Measurements from ENCODE around the gene PLAAT4. TPM values are rescaled to one million over a fixed set of nuclear protein-coding genes. Genes with fewer than 3 reads are reported as not detected.

Gene PLAAT4, protein sequence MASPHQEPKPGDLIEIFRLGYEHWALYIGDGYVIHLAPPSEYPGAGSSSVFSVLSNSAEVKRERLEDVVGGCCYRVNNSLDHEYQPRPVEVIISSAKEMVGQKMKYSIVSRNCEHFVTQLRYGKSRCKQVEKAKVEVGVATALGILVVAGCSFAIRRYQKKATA
- total RNA-seq = 10 to 100 TPM; 43.9 to 51.4 TPM
- long read RNA-seq, transcript RARRES3-201 (4 exons, 749 nt) = major isoform, 6 of 9 reads
- long read RNA-seq, partial matches to known transcripts = 2 of 9 reads
- long read RNA-seq, other reads (novel, unspliced or antisense) = 0 of 9 reads

DNA sequence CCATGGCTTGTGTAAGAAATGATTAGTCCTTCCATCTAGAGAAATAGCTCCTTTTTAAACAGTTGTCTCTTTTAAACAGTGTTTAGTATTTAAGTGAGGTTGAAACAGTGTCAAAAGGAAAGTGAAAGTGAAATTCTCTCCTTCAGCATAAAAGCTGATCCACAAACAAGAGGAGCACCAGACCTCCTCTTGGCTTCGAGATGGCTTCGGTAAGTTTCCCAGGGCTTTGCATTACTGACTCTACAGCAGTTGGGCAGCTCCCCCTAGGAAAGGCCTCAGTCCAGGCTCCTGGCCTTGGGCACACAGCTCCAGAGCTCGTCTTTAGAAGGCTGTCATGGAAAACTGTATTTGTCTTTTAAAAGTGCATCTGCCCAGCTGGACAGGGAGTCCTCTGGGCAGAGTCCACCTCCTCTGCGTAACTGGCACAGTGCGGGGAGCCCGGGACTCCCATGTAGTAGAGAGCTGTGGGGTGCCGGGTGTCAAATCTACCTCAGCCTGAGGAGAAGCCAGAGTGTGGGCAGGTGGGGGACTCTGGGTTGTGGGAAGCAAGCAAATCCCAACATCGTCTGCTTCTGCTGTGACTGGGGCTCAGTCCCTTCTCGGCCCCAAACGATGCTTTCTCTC, at the start of gene PLAAT4:
PLAAT4 (plus strand) TSS at position 140 of the 624 bp plus-strand sequence; CDS start at position 201, 61 bp downstream.
- intact Hi-C loops (cut with DNase I, micrococcal nuclease) = no loop called here
- ATAC-seq = peak; percentile 83
- DNase-seq = peak in 1 of 2 donors; percentile 41

DNA sequence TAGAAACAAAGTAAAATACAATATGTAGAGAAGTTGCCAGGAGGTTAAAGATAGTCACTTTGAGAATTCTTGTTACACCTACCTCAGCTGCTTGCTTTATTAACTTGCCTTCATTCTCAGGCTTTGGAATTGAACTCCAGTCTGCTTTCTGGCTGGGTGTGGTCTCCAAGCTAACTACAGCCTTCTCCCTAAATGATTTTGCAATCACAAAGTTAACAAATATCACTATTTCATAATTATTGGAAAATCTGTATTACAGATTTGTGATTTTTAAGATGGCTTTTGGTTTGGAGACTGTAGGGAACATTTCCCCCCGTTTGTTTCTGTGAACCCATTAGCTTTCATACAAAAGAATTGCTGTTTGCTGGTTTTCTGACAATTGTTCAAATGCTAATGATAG, 47.8 kb upstream of the PLAAT4 start:
- ATAC-seq = no peak
- no peak for DNase-seq
- intact Hi-C loops (cut with DNase I, micrococcal nuclease) = no loop called here

DNA sequence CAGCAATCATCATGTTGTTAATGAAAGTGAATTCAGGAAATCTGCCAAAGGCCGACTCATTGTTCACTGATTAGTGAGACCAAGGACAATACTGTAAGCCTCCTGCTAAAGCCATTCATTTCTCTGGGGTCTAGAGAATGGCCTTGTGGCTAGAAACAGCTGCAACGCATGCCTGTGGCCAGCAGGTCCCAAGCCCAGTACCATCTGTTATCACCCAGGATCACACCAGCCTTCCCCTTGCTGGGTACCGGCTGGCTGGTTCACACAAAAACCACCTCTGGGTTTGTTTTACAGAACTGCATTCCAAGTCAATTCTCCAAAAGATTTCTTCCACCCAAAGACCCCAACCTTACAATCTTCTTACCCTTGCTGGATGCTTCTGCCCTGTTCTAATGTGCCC, 46.7 kb upstream of the PLAAT4 start:
- no peak for ATAC-seq
- DNase-seq = no peak

DNA sequence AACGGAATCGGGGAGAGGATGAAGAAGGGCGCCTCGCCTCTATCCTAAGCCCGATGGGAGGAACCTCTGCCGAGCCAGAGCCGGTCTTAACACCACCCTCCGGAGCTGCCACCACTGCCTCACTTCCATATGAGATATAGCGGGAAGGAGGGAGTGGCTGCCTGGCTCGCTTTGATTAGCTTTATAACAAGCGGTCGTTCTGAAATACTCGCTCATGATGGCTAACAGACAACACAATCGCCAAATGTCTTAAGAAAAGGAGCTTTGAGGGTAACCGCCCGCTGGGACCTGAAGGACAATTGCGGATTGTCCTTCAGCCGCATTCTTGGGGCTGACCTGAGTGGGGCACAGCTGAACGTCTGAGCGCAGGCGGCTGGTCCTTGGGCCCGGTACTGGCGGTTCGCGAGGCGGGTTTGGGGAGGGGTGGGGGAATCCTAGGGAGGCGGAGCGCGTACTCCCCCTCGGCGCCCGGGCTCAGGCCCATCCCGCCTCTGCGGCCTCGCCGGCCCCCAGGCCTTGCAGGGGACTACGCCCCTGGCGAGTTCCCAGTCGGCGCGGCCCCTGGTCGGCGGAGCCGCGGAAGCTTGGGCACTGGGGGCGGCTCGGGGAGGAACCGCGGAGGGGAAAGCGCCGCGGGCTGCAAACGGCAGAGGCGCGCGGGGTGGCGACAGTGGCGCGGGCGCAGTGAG, 45.9 kb upstream of the PLAAT4 start, which contains the start of gene PLAAT5:
PLAAT5 (minus strand) TSS at position 617 of the 689 bp plus-strand sequence; CDS start at position 484, 133 bp downstream.
- ATAC-seq (peak; percentile 37), DNase-seq (peak in 1 of 2 donors; percentile 25)
- intact Hi-C loops (cut with DNase I, micrococcal nuclease) = no loop called here

More for the DNA sequence above, 46.7 kb upstream of the PLAAT4 start:
- intact Hi-C loops (cut with DNase I, micrococcal nuclease) = no loop called here

DNA sequence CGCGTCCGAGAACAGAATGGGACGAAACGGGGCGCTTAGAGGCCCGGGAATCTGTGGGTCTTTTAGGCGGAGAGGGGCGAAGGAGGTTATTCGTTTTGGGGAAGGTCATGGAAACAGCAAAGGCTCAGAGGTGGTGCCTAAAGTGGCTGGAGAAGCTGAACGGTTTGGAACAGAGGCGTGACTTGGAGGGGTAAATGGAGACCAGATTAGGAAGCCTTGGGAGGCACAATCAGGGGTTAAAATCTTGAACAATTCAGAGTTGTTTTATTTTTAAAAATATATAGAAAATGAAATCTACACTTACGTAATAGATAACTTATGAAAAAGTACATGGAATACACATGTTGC, 45.4 kb upstream of the PLAAT4 start:
- intact Hi-C loops (cut with DNase I, micrococcal nuclease) = no loop called here
- no peak for ATAC-seq

DNA sequence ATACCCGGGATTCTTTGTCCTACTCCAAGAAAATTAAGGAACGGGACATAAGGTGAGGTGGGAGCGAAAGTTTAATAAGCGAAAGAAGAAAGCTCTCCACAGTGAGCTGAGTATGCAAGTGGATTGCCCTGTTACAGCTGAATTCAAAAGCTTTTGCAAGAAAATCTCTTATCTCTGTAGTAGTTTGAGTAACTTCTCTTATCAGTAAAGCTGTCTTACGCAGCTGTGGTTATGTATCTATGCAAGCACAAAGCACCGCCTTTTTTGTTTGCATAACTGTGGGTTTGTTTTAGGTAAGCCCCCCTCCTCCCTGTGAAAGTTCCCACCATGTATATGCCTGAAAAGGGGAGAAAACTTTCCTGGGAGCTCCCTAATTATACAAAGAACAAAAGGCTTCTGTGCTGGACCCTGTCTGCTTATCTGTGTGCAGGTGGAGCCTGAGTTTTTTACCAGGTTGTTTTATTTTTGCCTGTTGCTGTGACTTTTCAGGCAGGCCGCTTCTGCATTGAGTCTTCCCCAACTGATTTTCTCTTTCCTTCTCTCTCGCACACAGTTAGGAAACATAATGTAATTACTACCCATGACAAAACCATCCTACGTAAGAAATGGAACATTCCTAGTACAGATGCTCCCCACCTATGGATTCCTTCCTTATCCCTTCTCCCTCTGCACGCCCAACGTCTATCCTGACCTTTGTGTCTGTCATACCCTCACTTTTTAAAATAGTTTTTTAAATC, 44.8 kb upstream of the PLAAT4 start:
- intact Hi-C loops (cut with DNase I, micrococcal nuclease) = no loop called here
- DNase-seq (no peak), ATAC-seq (no peak)

More for the DNA sequence above, 45.4 kb upstream of the PLAAT4 start:
- no peak for DNase-seq

DNA sequence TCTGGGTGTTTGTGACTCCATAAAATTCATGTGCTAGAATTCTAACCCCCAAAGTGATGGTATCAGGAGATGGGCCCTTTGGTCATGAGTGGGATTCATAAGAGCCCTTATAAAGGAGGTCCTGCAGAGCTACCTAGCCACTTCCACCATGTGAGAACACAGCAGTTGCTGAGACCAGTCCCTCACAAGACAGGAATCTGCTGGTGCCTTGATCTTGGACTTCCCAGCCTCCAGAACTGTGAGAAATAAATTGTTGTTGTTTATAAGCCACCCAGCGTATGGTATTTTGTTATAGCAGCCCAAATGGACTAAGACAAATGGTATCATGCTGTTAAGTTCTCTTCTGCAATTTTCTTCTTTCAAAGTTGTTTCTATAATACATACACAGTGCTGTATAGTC, 44.2 kb upstream of the PLAAT4 start:
- intact Hi-C loops (cut with DNase I, micrococcal nuclease) = no loop called here

DNA sequence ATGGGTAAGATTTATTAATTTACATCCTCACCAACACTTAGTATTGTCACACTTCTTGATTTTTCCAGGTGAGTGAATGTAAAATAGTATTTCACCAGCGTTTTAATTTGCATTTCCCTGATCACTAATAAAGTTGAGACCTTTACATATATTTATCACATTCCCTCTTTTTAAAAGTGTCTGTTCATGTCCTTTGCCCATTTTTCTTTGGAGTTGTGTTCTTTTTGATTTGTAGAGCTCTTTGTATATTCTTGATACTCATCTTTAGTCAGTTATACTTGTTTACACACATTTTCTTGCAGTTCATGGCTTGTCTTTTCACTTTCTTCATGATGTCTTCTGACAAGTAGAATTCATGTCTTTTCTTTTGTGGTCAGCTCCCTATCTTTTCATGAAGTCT, 43.5 kb upstream of the PLAAT4 start:
- DNase-seq (no peak), ATAC-seq (no peak)
- intact Hi-C loops (cut with DNase I, micrococcal nuclease) = no loop called here

More for the DNA sequence above, 44.2 kb upstream of the PLAAT4 start:
- no peak for ATAC-seq
- DNase-seq = no peak

DNA sequence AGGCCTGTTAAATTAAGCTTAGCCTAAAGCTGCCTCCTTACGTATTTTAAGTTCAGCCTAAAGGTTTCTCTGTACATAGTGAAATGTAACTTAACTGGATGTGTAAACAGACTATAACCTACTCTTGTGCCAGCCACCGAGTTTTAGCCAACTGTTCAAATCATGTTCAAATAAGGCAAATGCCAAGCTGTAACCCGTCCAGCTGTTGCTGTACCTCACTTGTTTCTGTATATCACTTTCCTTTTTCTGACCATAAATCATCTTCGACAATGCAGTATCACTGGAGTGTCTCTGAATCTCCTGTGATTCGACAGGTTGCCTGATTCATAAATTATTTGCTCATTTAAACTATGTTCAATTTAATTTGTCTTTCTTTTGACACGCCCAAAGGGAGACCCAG, 41.6 kb upstream of the PLAAT4 start:
- DNase-seq (no peak), ATAC-seq (no peak)
- intact Hi-C loops (cut with DNase I, micrococcal nuclease) = no loop called here

DNA sequence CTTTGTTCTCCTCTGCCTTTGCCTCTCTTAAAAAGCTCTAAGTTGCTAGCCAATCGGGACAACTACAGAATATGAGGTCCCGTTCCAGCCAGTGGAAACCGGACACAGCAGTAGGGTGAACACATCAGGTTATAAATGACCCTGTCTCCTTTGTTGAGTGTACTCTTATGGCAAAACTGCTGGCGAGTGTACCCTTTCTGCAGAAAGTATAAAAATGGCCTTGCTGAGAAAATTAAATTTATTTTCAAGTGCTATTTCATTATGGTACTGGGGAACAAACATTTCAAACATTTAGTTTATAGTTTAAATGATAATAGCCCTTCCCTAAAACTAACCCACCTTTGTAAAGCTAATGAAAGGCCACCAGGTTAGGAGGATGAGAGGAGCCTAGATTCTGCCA, 36.7 kb upstream of the PLAAT4 start:
- DNase-seq = no peak
- intact Hi-C loops (cut with DNase I, micrococcal nuclease) = no loop called here

DNA sequence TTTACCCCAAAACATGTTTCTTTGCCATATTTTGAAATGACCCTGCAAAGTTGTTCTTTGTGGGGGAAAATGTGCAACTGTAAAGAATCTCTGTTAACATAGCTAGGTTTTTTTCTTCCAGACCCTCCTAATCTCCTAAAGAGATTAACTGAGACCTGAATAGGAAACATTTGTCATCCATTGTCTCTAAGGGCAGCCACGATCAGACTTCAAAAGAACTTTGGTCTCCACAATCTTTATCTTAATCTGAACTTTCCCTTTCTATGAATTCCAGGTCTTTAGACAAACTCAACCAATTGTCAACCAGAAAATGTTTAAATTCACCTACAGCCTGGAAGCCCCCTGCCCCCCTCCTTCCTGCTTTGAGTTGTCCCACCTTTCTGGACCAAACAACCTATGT, 35.4 kb upstream of the PLAAT4 start:
- ATAC-seq (no peak), DNase-seq (no peak)
- intact Hi-C loops (cut with DNase I, micrococcal nuclease) = no loop called here

More for the DNA sequence above, 36.7 kb upstream of the PLAAT4 start:
- no peak for ATAC-seq

DNA sequence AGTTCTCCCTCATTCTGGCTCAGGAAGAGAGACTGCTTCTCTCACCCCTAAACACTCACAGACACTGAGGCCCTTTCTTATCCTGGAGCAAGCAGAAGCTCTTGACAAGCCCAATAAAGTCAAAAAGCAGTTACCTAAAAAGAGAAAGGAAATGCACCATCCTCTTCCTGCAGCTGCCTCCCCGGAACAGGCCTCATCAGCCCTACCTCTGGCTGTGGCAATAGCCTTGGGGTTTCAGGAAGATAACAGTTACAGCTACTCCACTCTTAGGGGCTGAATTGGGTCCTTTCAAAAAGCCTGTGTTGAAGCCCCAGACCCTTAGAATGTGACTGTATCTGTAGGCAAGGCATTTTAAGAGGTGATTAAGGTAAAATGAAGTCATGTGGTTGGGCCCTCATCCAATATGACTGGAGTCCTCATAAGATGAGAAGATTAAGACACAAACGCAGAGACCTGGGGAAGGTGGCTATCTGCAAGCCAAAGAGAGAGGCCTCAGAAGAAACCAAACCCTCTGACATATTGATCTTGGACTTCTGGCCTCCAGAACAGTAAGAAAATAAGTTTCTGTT, 34.3 kb upstream of the PLAAT4 start:
- no peak for DNase-seq
- ATAC-seq = no peak
- intact Hi-C loops (cut with DNase I, micrococcal nuclease) = no loop called here

DNA sequence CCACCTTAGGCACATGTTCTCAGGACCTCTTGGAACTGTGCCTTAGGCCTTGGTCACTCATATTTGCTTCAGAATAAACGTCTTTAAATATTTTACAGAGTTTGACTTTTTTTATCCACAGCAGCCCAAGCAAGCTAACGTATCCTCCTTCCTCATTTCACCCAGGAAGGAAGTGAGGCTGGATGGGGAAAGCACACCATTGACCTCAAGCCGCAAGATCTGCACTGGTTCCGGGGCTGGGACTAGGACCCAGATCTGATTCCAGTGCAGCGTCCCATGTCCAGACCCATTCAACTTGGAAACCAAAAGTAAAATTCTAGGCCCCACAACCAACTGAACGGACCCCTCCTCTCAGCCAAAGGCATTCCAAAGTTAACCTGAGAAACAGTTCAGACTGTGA, 33.1 kb upstream of the PLAAT4 start:
- intact Hi-C loops (cut with DNase I, micrococcal nuclease) = no loop called here
- ATAC-seq = no peak

DNA sequence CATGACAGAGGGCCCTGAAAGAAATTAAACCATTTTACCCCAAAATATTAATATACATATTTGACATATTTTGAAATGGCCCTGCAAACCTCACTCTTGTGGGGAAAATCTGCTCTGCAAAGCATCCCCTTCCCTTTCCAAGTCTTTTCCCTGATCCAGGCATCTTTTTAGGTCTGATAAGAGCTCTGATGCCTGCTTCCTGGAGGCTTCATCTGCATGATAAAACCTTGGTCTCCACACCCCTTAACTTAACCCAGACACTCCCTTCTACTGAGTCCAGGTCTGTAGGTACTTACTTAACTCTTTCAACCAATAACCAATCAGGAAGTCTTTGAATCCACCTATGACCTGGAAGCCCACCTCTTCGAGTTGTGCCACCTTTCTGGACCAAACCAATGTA, 32.6 kb upstream of the PLAAT4 start:
- DNase-seq (no peak), ATAC-seq (no peak)
- intact Hi-C loops (cut with DNase I, micrococcal nuclease) = no loop called here

More for the DNA sequence above, 33.1 kb upstream of the PLAAT4 start:
- DNase-seq = no peak

DNA sequence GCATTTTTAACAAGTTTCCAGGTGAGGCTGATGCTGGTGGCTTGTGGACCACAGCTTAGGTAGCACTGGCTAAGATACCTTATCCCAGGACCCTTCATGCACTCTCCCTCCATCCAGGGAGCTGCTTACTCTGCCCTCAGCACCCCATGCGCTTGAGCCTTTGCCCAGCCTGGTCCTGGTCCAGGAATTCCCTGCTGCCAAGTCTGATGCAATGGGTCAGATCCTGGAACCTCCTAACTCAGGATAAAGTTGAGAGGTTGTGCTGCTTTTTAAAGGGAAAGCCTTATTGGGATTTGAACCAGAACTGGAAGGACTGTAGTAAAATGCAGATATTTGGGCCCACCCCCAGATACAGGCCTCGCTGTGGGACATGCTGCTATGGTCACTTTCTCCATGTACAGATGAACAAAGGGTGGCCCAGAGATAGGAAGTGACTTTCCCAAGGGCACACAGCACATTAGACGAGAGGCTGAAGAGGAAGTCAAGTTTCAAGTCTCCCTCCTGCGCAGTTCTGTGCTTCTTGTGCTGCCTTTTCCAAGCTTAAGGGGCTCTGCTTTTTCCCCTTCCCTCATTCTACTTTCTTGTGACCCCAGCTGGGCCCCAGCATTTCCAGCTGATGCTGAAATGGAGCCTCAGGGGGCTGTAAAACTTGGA, 31.5 kb upstream of the PLAAT4 start:
- intact Hi-C loops (cut with DNase I, micrococcal nuclease) = no loop called here
- no peak for DNase-seq
- no peak for ATAC-seq

DNA sequence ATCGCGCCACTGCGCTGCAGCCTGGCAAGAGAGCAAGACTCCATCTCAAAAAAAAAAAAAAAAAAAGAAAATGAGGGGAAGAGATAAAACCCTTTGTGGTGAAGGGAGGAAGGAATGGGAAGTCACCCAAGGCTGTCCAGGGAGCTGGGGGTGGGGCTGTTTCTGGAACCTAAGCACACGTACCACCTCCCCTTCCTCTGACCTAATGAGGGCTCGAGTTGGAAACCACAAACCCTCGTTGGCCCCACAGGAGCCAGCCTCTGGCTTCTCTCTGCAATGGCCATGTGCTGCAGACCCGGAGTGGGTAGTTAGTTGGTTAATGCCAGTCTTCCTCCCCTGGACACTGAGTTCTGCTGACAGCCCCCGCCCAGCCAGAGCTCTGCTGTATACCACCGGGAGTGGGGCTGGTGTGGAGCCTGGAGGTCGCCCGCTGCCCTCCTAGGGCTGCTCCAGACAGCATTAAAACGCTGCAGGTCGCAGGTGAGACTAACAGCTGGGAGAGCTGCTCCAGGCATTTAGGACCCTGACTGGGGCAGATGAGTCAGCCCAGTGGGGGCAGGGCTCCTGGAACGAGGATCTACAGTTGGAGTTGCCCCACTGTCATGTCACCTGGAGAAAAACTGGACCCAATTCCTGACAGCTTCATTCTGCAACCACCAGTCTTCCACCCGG, 30.6 kb upstream of the PLAAT4 start, which contains the start of gene LGALS12:
LGALS12 (plus strand) TSS at position 228 of the 672 bp plus-strand sequence; CDS start at position 603, 375 bp downstream.
- DNase-seq (no peak), ATAC-seq (no peak)
- intact Hi-C loops (cut with DNase I, micrococcal nuclease) = no loop called here

DNA sequence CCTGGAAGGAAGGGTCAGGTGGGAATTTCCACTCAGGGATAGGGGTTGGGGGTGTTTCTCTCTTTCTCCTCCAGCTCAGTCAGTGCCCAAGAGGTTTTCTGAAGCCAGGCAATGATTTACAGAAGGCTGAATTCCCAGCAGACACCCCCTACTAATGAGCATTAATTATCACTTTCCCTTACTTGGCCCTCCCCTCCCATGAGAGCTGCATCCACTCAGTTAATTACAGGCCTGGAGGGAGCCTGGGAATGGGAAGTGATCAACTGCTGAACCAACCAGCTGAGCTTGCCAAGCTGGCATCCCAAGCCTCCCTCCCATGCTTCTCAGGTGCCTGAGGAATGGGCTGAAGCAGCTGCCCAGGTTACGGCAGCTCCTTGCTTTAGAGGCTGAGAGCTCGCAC, 29.7 kb upstream of the PLAAT4 start:
- intact Hi-C loops (cut with DNase I, micrococcal nuclease) = no loop called here
- DNase-seq (no peak), ATAC-seq (no peak)

DNA sequence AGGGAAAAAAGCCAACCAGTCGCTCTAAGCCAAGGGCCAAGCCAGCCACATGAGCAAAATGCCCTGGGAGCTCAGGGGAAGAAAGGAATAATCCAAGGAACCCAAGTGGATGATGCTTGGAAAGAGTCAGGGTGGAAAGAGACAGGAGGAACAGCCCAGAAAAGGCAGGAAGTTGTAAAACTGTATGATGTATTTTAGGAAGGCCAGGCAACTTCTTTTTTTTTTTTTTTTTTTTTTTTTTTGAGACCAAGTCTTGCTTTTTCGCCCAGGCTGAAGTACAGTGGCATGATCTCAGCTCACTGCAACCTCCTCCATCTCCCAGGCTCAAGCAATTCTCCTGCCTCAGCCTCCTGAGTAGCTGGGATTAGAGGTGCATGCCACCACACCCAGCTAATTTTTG, 29.1 kb upstream of the PLAAT4 start:
- no peak for DNase-seq
- intact Hi-C loops (cut with DNase I, micrococcal nuclease) = no loop called here
- ATAC-seq = no peak

All from left colon (tissue), 2 donors.